Left hindlimb (tissue), 1 donor: ENCODE measurements around the gene SIGLEC1.
A peak's percentile ranks its signal among the peaks of the same experiment; 100 is the strongest.

ENCODE experiments used
- DNase-seq: peaks from one replicate; pipeline ENCODE4 v3.0.0-alpha.2; 2018

Gene SIGLEC1

GRCh38 chr20:3744037-3744436 lies 31.6 kb upstream of the SIGLEC1 start:
- no peak for DNase-seq

- no peak for DNase-seq
Measured at GRCh38 chr20:3743251-3743650, 30.9 kb upstream of the SIGLEC1 start.

GRCh38 chr20:3741836-3742458 lies 29.5 kb upstream of the SIGLEC1 start:
- DNase-seq, result no peak

GRCh38 chr20:3740615-3741301 lies 28.4 kb upstream of the SIGLEC1 start:
- DNase-seq, result no peak

DNA sequence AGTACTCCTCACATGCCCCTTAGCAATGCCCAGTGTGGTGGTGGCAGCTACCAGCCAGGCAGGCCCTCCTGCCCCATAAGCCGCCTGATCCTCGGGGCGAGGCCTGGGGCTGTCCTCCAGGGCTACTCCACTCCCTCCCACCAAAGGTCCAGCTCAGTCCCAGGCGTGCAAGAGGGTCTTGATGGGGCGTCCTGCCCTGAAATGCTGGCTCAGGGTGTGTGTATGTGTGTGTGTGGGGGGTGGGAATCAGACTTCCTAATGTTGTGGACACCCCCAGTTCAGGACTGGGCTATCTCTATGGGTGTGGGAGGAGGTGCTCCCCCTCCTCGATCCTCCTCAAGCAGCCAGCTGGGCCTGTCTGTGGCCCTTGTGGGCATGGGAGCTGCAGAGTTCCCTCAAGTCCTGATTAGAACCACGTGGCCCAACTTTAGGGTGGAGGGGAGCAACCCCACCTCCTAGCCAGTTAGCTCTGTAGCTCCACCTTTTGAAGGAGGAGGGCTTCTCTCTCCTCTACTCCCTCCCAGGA lies 27.6 kb upstream of the SIGLEC1 start:
- DNase-seq, result no peak

- DNase-seq, result no peak
Measured at GRCh38 chr20:3739054-3739925, 26.9 kb upstream of the SIGLEC1 start.

DNA sequence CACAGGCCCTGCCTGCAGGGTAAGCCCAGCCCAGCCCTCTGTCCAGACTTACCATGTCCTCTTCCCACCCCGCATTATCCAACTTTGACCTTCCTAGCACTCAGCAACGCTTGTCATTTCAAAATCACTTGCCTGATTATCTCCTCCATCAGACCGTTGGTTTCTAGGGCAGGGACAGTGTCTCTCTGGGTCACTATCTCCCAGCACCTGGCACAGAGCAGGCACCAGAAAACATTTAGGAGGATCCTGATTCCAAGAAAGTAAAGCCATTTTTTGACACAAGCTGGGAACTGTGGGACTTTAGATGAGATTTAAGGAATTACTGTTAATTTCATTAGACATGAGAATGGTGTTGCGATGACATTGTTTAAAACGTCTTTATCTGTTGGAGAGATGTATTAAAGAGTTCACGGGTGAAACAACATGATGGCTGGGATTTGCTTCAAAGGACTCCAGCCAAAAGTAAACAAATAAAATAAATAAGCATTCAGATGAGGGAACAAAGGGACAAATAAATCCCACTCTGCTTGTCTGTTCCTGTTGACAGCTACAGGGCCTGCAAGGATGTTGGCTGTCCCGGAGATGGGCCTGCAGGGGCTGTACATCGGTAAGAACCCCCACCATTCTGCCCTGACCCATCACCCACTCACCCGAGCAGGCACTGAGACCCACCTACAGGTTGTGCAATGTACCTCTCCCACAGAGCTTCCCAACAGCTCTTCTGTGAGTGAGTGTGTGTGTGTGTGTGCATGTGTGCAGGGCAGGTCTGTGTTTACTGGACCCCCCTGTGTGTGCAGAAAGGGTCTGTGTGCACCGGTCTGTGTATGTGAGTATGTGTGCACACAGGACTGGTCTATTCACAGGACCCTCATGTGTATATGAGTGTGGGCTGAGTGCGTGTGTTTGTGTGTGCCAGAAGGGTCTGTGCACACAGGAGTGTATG lies 26.0 kb upstream of the SIGLEC1 start:
- no peak for DNase-seq

- DNase-seq, result no peak
Measured at GRCh38 chr20:3735768-3736167, 23.4 kb upstream of the SIGLEC1 start.

DNA sequence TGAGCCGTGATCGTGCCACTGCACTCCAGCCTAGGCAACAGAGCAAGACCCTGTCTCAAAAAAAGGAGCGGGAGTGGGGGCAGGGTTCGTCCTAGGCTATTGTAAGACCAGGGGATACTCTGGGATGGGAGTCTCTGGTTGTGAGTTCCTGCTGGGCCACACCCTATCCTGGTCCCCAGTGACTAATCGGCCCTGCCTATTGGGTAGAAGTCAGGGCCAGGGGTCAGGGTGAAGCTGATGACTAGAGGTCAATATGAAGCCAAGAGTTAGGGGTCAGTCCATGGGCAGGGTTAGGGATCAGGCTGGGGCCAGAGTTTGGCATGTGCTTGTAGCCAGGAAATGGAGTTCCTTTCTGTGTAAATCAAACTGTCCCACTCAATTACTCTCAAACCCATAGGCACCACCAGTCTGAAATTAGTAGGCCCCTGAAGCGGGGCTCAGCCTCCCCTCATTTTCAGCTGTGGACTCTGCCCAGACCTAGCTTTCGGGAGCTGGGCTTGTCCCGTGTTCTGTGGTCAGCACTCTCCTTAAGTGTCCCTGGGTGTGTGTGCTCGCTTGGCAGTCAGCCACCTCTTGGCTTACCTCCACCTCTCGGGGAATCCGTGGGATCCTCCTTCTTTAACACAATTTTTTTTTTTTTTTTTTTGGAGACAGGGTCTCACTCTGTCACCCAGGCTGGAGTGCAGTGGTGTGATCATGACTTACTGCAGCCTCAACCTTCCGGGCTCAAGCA lies 21.9 kb upstream of the SIGLEC1 start:
- DNase-seq, result no peak

GRCh38 chr20:3733119-3733995 lies 21.0 kb upstream of the SIGLEC1 start:
- DNase-seq, result peak; percentile 51

DNA sequence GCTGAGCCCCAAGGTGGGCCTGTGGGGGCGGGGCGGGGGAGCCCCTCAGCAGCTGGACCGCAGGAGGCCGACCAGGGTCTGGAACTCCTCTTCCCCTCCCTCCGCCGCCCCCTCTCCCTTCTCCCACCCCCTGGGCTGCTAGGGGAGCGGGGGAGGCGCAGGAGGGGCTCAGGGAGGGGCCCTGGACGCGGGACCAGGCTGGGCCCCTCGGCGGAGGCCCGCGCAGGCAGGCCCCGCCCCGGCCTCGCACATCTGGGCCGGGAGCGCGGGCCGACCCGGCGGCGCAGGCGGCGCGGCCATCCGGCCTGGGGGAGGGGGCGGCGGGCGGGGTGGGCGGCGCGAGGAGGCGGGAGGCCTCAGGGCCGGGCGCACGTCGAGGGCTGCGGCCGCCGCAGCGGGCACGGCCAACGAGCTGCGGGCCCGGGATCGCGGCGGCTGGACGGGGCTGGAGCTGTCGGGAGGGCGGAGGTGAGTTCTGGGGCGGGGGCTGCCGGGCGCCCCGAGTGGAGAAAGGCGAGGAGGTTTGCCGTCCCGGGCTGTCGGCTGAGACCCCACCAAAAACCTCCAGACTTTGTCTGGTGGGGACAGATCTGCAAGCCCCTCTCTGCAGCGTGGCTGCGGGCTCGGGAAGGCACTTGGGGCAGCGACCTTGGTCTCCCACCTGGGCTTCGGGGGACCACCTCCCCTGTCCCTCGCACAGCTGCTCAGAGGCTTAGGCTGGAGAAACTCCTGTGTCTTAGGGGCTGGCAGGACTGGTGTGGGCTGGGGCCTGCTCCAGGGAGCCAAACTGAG lies 20.1 kb upstream of the SIGLEC1 start, which contains the start of gene HSPA12B:
HSPA12B (plus strand) TSS at position 359 of the 792 bp plus-strand sequence. CDS start 5,990 bp downstream, outside the sequence.
- peak; percentile 79 for DNase-seq

GRCh38 chr20:3731944-3732326 lies 19.5 kb upstream of the SIGLEC1 start:
- DNase-seq, result no peak

DNA sequence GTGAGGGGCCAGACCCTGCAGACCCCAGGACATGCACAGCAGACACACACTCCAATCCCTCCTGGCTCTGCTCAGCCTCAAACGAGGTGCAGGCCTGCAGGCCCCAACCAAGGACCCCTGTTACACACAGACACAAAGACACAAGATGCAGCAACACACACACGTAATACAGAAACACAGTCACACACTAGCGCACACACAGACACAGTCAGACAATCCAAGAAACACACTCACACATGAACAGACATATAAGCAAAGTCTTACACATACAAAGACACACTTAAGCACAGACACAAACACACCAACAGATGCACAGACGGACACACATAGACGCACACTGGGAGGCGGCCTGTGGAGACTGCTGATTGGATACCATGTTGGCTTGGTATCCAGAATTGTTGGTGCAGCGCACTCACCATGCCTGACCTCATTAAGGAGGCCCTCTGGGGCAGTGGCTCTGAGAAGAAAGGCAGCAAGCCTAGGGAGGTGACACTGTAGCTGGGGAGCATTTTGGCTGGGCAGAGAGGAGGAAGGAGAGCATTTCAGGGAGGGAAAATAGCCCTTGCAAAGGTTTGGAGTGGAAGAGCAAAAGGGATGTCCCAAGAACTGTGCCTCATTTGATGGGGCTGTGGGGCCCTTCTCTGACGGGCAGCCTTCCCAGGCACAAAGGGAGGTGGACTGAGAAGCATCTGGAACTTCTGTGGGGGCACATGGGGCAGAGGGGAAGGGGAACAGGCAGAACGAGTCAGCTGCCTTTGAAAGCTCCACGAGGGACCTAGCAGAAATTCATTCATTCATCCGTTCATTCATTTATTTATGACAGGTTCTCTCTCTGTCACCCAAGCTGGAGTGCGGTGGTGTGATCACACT lies 18.6 kb upstream of the SIGLEC1 start:
- DNase-seq, result no peak

DNA sequence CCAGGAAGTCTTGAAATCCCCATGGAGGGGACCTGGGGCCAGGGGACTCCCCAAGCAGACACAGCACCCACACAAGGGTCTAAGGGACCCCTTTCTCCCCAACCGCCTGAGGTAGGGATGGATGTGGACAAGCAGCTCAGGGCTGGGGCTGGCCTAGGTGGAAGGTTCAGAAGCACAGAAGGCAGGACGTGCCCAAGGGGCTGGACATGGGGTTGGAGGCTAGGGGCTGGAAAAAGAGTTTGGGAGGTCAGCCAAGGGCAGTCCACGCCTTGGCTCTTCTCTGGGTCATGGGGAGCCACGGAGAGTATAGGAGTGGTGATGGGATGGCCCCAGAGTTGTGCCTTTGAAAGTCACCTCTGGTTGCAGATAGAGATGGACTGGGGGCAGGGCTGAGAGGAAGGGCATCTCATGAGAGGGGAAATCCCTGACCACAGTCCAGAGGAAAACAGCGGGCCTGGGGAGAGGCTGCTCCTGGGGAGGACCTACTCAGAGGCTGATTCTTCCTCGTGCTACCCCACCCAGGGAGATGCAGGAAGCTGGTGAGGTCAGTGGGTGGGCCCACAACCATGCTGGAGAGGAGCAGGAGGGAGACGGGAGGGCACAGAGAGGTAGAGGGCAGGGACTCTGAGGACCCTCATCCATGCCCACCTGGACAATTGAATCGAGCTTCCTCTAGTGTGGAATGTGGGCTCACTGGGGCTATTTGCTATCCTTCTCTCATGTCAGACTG lies 17.6 kb upstream of the SIGLEC1 start:
- DNase-seq, result no peak

GRCh38 chr20:3729378-3729777 lies 17.0 kb upstream of the SIGLEC1 start:
- DNase-seq, result no peak

DNA sequence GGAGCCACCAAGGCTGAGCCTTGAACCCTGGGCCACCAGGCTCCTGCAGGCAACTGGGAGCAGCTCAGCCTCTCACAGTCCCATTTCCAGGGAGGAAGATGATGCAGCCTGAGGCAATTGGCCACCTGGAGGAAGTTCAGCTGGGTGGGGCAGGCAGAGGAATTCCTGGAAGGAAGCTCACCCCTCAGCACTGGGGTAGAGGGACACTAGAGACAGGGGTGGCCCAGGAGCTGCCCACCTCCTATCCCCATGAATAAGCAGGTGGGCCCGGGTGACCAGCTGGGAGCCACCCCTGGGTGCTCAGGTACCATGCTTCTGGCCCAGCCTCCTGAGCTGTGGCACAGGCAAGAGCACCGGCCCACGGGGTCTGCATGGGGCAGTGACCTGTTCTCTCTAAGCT lies 16.5 kb upstream of the SIGLEC1 start:
- DNase-seq, result no peak

DNA sequence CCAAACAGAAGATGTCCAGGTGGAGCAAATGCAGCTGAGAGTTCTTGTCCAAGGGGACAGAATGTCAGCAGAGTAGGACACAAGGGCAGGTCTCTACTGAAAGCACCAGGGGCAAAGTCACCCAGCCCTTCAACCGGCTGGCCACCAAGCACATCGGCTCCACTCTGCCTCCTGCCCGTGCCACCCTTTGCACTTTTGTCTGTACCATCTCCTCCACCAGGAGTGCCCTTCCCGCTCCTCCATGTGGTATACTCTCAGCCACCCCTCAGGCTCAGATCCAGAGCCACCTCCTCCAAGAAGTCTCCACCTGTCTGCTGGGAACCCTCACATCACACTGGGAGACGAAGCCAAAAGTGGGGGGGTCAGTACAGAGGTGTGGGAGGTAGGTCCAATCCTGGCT lies 16.0 kb upstream of the SIGLEC1 start:
- DNase-seq, result no peak
